GM12873 (cell line): ENCODE measurements around the gene SHANK3.

ENCODE experiments used
- CTCF ChIP-seq: IDR thresholded peaks from 2 replicates; pipeline ENCODE4 v1.5.1; 2012; ENCODE audit warnings: low read depth, mild to moderate bottlenecking, moderate library complexity, low read length, control low read depth; ENCODE audit not compliant: insufficient read depth; ENCODE audit errors: missing control alignments

The SHANK3 gene

DNA sequence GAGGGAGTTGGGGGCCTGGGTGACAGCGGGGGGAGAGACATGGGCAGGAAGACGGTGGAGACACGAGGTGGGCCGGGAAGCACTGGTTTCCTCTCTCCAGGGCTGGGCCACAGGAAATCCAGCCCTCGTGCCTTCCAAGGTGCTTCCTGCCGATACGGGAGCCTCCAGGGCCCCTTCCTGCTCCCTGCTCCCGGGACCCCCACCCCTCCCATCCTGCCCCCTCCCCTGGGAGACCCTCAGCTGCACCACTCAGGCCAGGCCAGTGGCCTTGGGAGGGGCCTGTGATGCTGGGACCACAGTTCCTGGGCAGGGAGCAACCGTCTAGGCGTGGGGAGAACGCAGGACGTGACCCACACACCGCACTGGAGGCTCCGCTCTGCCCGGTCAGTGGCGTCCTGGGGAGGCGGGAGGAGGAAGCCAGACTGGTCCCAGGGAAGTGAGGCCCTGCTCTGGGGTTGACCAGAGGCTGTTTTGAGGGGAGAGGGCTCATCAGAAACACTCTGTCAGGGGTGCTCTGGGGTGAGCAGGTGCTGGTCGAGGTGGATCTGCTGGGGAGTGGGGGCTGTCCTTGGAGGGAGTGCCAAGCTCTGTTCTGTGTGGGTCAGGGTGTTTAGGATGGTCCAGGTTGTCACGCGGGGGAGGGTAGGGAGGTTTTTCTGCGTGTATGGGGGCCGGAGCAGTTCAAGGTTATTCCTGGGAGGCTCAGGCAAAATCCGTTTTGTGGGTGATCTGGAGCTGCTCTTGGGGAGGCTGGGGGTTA is at the start of gene SHANK3:
TSS of gene SHANK3 (plus strand) at position 353 of the 760 bp plus-strand sequence.
- TF ChIP-seq CTCF: no peak

GRCh38 chr22:50624347-50625130 is 48.1 kb upstream of the SHANK3 start:
- TF ChIP-seq CTCF: no peak

DNA sequence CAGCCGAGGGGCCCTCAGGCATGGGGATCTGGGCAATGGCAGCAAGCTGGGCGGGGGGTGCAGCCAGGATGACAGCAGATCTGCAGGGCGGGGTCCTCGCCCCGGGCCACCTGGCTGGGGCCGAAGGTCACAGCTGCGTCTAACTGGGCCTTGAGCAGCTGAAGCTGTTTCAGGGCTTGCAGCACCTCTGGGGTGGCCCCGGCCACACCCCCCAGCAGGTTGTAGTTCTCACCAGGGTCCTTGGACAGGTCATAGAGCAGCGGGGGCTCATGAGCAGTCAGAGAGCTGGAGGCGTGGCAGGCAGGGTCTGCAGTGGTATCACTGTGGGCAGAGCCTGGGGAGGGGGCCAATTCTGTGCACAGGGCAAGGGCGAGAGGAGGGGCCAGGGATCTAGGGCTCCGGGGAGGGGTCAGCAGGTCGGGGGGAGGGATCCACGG is 47.5 kb upstream of the SHANK3 start:
- TF ChIP-seq CTCF: no peak

- no peak for TF ChIP-seq CTCF
Observed at GRCh38 chr22:50625568-50626313, 46.9 kb upstream of the SHANK3 start.

DNA sequence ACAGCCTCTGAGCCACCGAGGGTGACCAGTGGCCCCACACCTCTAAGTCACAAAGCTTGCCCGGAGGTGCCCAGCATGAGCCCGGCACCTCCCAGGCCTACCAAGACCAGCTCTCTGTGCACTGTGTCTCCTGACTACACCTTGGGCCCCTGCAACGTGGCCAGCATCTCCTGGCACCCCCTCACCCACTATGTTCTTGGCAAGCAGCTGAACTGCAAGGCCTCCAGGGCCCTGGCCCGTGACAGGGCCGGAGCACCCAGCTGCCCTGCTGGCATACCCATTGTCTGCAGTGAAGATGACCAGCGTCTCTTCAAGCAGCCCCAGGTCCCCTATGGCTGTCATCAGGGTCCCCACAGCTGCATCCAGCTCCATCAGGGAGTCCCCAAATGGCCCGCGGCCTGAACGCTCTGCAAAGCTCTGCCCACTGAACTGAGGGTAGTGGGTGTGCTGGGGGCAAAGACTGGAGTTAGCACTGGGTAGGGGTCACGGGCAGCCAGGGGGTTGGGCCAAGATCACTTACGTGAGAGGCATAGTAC is 46.2 kb upstream of the SHANK3 start:
- peak; percentile 29 for TF ChIP-seq CTCF

DNA sequence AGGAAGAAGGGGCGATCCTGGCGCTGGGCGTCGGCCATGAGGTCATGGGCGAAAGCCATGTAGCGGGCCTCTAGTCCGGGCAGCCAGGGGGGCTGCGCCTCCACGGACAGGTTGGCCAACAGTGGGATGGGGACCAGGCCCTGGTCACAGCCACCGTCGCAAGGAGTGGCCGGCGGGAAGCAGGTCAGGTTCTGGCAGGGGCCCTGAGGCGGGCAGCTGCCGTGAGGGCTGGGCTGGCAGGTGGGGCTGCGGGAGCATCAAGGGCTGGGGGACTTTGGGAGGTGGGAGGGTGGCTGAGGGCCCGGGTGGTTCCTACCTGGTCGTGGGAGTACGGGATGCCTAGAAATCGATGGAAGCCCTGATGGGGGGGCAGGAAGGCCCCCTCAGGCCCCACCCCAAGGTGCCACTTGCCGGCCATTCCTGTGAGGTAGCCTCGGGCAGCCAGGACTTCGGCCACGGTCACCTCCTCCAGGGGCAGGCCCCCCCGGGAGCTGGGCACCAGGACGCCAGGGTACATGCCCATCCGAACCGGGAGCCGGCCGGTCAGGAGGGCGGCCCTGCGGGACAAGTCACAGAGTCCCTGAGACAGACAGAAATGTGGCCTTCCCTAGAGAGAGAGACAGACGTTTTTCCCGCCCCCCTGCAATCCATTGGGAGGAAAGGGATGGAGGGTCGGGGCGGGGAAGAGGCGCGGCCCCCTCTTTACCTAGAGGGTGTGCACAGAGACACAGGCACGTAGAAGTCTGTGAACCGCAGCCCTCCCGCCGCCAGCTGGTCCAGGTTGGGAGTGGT is 45.6 kb upstream of the SHANK3 start:
- no peak for TF ChIP-seq CTCF
